Iris pigment epithelial cell (primary cell): ENCODE results near the gene BMPER.

ENCODE experiments used
- DNase-seq: peaks from one replicate; pipeline ENCODE4 v3.0.0-alpha.2; 2011; ENCODE audit warnings: low read depth

BMPER gene

DNA sequence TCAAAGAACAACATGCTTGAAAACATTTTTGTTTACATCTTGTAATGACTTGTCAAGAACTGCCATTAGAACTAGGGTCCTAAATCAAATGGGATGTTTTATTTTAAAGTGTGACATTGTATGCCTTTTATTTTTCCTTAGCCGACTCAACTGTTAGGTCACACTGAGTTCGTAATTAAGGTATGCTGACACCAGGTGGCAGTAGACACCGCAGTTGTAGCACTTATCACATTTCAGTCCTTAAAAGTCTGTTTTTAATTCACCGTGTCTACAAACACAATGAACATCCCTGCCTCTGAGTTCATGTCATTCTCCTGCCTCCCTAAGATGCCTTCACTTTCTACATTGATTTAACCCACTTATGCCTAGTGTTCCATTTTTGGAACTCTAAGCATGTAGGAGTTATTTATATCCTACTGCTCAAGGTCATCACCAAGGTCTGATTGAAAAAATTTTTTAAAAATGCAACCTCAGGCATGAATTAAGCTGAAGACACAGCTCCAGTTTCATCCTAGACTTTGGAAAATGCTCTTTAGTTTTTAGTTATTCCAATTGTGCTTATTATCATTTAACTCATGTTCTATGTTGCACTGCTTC lies 186.1 kb downstream of the BMPER start:
- peak; percentile 76 for DNase-seq

DNA sequence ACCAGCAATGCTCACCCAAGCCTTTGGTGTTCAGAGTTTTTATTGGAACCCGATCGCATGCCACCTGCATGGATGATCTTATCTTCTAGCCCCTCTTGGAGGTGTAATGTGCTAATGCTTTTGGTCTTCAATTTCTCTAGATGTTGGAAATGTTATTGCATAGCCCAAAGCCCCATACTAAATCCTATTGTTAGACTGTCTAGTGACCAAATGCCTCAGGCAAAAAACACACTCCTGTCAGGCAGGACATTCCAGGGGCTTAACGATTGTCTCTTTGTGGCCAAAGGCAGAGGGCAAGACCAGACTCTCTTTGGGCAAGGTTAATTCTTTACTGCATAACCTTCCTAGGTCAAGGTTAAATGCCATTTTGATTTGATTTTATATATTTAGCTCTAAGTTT lies 187.9 kb downstream of the BMPER start:
- DNase-seq, result no peak

- DNase-seq, result peak; percentile 92
Observed at GRCh38 chr7:34096198-34096651, 190.9 kb downstream of the BMPER start.

DNA sequence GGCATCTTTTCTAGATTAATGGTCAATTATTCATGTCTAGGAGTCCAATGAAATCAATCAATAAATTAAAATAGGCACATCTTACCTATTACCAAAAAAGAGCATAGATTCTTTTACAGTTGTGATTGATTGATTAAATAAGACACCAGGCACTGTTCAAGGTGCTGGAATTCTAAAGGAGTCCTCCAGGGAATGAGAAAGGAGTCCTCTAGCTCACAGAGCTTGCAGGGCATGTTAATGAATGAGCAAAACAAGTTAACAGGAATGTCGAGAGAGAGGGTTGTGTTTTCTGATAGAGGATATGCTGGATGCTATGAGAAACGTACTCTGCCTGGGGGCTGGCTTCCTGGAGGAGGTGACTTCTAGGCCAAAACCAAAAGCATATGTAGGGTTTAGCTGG lies 191.4 kb downstream of the BMPER start:
- no peak for DNase-seq

- DNase-seq, result no peak
Observed at GRCh38 chr7:34100661-34101060, 195.3 kb downstream of the BMPER start.

DNA sequence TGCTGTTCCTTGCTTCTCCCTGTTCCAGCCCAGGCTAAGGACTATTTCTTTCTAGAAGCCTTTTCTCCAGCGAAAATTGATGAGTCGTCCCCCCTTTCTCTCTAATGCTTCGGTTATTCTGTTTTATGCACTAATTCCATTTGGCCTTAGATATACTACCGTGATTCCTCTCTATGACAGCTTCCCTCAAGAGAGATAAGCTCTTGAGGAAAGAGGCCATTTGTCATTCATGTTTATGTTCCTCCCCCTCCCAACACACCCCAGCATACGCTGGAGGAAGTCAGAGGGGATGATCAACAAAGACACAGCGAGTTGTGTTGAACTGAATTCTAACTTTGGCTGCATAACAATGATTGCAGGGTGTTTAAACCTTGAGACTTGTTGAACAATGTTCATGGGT lies 198.8 kb downstream of the BMPER start:
- no peak for DNase-seq

DNA sequence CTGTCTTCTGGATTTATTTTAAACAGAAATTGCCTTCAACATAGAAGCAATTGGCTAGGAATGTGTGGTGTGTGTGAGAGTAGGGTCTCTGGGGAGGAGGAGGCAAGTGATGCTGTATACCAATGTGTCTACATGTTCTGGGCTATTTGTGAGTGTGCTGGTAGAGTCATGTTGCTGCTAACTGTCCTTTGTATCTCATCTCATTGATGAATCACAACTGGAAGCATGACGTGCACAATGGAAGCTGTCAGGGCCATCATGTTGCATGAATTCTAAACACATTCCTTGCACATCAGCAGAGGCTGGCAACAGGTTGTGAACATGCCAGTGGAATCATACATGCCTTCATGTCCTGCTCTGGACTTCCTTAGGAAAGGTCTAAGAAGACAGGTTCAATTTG lies 199.7 kb downstream of the BMPER start:
- DNase-seq, result no peak

GRCh38 chr7:34107276-34107675 lies 201.9 kb downstream of the BMPER start:
- peak; percentile 31 for DNase-seq

- DNase-seq, result peak; percentile 84
Observed at GRCh38 chr7:34108165-34108564, 202.8 kb downstream of the BMPER start.

- DNase-seq, result no peak
Observed at GRCh38 chr7:34109936-34110780, 204.8 kb downstream of the BMPER start.

DNA sequence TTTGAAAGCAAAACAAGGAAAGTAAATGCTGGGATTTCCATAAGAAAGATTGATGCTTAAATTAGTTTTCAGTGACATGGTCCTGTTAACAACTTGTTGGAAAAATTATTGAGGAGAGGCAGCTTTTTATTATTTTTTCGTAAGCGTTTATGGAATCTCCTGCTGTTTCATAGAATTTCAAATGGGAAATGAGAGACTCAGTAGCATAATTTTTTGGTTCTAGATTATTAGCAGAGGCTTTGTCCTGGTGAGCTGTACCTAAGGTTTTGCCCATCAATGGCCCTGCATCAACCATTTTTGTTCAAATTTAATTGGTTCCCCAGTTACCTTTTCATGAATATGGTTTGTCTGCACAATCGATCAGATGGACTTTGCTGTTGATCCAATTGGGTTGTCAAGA lies 205.7 kb downstream of the BMPER start:
- DNase-seq, result no peak

GRCh38 chr7:34115503-34115902 lies 210.2 kb downstream of the BMPER start:
- DNase-seq, result no peak

GRCh38 chr7:34117573-34117972 lies 212.2 kb downstream of the BMPER start:
- DNase-seq, result no peak

DNA sequence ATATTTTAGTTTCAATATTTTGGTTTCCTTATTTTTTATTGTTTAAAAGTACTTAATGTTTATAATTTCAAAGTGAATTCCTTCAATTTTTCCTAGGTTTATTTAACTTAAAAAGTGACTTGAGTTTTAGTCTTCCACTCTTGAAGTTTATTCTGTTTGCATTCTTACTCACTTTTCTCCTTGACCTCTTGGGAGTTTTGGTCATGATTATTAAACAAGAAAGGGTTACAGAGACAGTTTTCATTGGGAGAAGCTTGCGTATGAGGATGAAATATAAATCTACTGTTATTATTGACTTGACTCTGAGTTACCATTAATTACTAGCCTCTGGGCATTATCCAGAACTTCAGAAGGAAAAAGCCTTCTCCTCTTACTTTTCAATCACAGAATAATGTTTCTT lies 216.0 kb downstream of the BMPER start:
- DNase-seq, result no peak

- no peak for DNase-seq
Observed at GRCh38 chr7:34123316-34123715, 218.0 kb downstream of the BMPER start.

GRCh38 chr7:34124765-34125164 lies 219.4 kb downstream of the BMPER start:
- DNase-seq, result no peak

- no peak for DNase-seq
Observed at GRCh38 chr7:34128762-34129161, 223.4 kb downstream of the BMPER start.

GRCh38 chr7:34130558-34131295 lies 225.4 kb downstream of the BMPER start:
- no peak for DNase-seq

DNA sequence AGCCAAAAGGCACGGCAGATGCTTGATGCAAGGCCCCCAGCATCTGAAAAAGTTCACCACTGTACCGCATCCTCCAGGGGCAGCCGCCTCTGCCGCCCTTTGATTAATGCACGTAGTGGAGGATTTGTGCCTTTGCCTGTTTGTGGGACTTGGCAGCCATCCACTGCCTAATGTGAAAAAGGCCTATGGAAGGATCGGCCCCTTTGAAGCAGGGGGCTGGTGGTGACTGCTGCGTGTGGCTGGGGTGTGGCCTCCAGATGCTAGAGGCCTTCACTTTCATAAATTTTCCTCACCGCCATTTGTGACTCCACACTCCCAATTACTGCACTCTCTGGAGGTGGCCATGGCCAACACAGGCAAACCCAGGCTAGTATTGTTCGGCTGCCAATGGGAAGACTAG lies 226.0 kb downstream of the BMPER start:
- DNase-seq, result no peak

- DNase-seq, result peak; percentile 34
Observed at GRCh38 chr7:34133356-34133982, 228.1 kb downstream of the BMPER start.

DNA sequence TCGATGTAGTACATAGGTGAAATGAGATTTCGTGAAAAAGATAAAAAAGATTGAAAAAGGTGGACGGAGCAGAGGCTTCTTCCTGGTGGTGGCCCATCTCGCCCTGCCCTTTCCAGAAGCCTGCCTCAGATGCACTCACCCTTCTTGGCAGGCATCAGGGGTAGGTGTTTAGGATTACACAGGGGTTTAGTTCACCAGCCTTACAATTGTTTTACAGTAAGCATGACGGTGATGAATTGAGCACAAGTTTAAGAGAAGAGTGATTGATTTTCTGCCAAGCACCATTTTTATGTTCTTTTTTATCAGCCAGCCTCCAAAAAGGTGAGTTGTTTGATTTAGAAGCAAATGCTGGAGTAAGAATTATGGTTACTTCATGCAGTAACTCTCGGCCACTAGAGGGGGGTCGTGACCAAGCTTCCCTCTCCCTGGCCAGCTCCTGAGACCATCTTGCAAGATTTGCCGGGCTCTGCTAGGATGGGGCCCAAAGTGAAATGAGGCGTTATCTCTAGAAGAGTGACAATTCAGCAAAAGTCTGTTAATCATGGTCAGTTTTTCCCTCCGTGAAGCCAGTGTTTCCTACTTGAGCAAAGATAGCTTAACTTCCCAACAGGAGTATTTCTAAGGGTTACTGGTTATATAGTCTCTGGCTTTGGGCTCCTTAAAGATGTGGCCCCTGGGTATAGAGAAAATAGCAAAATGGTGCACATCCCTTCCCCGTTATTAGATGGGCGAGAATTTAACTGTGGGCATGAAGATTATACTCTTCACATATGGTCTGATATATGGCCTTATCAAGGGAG lies 228.8 kb downstream of the BMPER start:
- peak; percentile 77 for DNase-seq

- DNase-seq, result no peak
Observed at GRCh38 chr7:34135924-34136323, 230.6 kb downstream of the BMPER start.
